Measurements from ENCODE around the gene LPAR1.

Gene LPAR1

GRCh38 chr9:111027798-111028197, 10.5 kb downstream of the LPAR1 start:
- TF ChIP-seq, protein P1, sequence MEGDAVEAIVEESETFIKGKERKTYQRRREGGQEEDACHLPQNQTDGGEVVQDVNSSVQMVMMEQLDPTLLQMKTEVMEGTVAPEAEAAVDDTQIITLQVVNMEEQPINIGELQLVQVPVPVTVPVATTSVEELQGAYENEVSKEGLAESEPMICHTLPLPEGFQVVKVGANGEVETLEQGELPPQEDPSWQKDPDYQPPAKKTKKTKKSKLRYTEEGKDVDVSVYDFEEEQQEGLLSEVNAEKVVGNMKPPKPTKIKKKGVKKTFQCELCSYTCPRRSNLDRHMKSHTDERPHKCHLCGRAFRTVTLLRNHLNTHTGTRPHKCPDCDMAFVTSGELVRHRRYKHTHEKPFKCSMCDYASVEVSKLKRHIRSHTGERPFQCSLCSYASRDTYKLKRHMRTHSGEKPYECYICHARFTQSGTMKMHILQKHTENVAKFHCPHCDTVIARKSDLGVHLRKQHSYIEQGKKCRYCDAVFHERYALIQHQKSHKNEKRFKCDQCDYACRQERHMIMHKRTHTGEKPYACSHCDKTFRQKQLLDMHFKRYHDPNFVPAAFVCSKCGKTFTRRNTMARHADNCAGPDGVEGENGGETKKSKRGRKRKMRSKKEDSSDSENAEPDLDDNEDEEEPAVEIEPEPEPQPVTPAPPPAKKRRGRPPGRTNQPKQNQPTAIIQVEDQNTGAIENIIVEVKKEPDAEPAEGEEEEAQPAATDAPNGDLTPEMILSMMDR (IDR thresholded peaks at IDR 0.05), result no peak

DNA sequence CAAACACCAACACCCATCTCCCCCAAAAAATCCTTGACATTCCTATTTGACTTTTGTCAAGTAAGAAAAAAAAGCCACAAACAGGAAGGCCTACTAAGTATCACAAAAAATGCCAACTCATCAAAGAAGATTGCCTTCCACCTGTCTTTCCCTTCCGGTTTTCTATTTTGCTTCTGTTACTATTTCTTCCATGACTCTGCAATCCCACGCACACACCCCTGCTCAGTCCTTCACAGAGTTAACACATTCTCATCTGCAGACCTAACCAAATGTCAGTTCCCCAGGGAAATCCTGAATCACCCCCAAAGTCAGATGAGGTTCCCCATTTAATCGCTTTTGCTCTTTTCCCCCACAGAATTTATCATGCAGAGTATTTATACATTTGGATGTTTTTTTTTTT, 15.1 kb downstream of the LPAR1 start:
- TF ChIP-seq, protein P1 (IDR thresholded peaks at IDR 0.05), result no peak

GRCh38 chr9:111020594-111020993, 17.7 kb downstream of the LPAR1 start:
- TF ChIP-seq, protein P1 (IDR thresholded peaks at IDR 0.05), result no peak

DNA sequence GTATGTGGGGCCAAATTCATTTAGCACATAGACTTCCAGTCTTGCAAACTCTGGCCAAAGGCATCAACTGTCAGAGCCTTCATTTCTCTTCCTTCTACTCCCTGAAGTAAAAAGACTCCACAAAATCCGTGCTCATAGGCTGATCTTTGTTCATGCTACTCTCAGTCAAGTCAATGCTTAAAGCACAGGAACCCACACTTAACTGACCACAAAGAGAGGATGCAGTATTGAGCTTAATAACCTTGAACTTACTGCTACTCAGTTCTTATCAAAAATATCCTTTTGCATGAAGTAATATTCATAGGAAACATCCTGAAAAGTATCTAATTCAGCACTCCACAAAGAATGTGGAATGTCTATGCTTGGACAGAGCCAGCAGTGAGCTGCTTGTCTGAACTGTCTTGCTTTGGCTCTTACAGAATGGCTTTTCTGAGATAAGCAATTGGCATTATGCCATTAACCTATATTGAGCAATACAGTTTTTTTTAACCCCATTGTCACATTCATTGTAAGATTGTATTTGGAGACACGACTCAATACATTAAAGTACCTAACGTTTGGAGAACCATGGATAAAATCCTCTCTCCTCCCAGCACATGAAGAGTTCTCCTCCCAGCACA, 21.7 kb downstream of the LPAR1 start:
- TF ChIP-seq, protein P1 (IDR thresholded peaks at IDR 0.05), result no peak

- TF ChIP-seq, protein P1 (IDR thresholded peaks at IDR 0.05), result no peak
Observed at GRCh38 chr9:111016016-111016415, 22.3 kb downstream of the LPAR1 start.

DNA sequence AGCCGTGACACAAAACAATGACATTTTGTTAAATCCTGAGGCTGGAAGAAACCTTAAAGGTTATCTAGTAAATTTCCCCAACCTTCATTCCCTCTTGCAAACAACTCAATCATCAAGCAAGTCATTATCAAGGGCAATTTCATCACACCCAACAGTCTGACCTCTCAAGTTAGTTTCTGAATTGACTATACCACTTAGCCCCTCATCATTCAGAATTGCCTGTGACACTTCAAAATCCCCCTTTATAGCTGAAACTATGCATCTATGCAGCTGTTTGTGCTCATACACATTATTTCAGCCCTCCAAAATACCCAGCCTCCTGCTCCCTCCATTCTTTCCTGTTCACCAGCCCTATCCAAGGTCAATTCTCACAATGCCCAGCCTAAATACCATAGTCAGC, 24.6 kb downstream of the LPAR1 start:
- TF ChIP-seq, protein P1 (IDR thresholded peaks at IDR 0.05), result no peak

DNA sequence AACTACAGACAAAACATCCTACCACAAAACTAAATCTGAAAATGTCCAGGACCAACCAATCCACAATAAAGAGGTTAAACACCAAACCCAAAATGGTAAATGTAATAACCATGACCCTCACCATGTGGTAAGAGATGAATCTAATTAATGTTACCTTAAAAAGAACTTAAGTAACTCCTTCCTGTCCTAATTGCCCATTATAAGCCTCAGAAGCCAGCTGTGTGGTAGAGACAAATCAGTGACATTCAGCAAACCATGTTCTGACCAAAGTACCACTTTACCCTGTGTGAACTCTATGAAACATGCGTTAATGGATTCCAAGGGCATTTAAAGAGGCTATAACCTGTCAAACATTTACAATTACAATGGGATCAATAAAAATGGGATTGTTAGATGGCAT, 25.0 kb downstream of the LPAR1 start:
- TF ChIP-seq, protein P1 (IDR thresholded peaks at IDR 0.05), result no peak

All from LNCAP (cell line).